Measurements from ENCODE around the gene TMEM86B.
"Not testable (repeated sequence)": the region's sequence is repeated elsewhere in the genome, so short reads cannot be mapped to it uniquely, and the experiment has no call there.

TMEM86B gene

DNA sequence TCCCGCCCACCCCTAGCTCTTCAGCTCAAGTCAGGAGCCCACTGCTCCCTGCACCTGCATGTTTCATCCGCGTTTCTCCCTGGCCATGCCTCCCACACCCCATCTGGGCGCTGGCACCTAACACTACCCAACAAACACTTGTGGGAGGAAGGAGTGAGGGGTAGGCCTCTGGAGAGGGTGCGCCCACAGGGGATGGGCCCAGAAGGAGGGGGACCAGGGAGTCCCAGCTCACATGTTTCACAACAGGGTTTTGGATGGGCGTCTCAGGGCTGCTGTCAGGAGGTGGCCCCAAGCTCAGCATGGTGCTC, 12.1 kb upstream of the TMEM86B start:
- no peak for DNase-seq

- DNase-seq: no peak
Measured at GRCh38 chr19:55239004-55239403, 10.4 kb upstream of the TMEM86B start.

DNA sequence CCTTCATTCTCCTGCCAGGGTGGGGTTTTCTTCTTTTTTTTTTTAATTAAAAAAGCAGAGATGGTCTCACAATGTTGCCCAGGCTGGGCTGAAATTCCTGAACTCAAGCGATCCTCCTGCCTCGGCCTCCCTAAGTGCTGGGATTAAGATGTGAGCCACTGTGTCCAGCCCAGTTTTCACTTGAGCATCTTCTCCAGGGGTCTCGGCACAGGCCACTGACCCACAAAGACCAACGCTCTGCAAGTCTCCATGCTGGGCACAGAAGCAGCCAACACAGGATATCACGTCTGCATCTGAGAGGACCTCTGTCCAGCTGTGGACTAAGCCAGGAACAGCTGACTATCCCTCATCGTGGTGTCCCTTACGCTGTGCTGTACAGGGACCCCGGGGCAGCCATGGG, 9.5 kb upstream of the TMEM86B start:
- no peak for DNase-seq

DNA sequence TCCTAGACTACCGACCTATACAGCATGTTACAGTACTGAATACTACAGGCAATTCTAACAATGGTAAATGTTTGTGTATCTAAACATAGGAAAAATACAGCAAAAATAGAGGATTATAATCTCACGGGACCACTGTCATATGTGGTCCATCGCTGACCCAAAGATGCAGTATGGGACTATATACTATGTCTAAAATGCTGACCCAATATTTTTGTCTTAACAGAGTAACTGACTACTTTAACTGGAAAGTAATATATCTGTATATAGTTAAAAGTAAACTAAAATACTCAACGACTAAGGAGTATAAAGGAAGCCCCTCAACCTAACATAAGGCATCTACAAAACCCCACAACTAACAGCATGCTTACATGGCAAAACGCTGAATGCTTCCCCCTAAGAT, 4.4 kb upstream of the TMEM86B start:
- DNase-seq: no peak

DNA sequence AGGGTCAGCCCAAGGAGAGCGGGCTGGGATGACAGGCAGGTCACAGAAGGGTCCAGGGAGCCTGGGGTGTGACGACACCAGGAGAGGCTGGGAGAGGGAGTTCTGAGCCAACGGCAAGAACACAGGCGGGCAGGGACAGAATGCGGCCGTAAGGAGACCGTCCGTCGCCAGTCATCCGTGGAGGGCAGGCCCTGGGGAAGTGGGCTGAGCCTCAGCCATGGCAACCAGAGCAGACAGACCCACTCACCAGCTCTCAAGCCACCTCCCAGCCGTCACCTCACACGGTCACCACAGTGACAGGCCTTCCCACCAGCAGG, 3.7 kb upstream of the TMEM86B start:
- no peak for DNase-seq

DNA sequence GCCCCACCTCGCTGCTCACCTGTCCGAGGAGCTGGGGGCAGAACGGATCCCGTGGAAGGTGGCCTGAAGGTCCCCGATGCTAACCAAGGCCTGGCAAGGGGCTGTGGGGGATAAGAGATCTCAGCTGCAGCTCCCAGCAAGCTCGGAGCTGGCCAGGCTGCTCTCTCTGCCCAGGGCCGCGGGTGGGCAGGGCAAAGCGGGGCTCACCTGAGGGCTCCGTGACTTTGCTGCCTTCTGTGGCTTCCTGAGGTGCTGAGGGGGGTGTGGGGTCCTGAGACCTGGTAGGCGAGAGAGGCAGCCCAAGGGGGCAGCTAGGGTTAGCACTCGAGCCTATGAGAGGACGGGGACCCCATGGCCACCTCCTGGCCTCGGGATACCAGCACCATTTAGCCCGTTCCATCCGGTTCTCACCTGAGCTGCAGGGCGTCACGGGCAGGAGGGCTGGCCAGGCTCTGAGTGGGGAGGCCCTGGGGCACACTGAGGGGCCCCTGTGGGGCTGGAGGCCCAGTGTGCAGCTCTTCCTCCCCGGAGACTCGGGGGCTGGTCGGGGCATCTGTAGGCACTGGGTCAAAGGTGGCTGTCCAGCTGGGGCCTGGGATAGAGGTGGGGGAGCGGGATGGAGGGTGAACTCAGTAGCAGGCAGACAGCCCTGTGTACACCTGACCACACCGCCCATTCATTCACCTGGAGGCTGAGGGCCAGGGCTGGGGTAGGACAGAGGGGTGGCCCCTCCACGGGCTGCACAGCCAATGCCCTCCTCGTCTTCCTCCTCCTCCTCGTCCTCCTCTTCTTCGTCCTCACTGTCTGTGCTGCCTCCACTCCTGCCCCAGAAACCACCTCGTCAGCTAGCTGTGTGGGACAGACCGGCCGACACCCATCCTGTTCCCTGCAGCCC, 3.1 kb upstream of the TMEM86B start:
- DNase-seq: no peak

DNA sequence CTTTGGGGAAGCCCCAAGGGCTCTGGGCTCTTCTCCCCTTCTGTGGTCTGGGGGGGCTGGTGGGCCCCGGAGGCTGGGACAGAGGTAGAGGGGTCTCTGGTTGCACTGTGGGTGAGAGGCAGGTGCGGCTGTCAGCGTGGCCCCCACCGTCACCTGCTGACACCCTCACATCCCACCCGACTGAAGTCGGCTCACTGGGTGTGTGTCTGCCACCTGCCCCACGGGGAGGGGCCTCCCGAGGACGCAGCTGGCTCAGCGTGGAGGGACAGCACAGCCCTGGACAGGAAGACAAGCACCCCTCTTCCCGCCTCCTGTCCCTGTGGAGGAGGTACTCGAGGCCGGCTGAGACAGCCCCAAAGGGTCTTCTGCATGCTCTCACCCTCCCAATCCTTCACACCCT, 2.2 kb upstream of the TMEM86B start:
- DNase-seq: no peak

- DNase-seq: no peak
Measured at GRCh38 chr19:55230329-55230728, 1.8 kb upstream of the TMEM86B start.

- DNase-seq: no peak
Measured at GRCh38 chr19:55229789-55230182, 1.2 kb upstream of the TMEM86B start.

GRCh38 chr19:55229145-55229788, 704 bp upstream of the TMEM86B start:
- DNase-seq: no peak

DNA sequence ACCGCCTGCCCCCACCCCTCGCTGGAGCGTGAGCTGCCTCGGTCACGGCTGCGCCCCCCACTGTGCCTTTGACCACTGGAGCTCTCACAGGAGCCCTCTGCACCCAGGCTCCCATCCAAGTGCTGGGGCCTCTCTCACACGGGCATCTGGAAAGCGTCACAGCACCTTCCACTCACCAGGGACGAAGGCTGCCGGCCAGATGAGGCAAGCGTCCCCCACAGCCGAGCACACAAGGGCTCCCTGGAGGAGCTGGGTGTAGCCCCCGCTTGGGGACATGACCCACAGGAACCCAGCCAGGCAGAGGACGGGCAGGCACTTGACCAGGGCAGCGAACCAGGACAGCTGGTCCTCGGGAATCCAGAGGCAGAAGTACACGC, 560 bp downstream of the TMEM86B start:
- DNase-seq: no peak

DNA sequence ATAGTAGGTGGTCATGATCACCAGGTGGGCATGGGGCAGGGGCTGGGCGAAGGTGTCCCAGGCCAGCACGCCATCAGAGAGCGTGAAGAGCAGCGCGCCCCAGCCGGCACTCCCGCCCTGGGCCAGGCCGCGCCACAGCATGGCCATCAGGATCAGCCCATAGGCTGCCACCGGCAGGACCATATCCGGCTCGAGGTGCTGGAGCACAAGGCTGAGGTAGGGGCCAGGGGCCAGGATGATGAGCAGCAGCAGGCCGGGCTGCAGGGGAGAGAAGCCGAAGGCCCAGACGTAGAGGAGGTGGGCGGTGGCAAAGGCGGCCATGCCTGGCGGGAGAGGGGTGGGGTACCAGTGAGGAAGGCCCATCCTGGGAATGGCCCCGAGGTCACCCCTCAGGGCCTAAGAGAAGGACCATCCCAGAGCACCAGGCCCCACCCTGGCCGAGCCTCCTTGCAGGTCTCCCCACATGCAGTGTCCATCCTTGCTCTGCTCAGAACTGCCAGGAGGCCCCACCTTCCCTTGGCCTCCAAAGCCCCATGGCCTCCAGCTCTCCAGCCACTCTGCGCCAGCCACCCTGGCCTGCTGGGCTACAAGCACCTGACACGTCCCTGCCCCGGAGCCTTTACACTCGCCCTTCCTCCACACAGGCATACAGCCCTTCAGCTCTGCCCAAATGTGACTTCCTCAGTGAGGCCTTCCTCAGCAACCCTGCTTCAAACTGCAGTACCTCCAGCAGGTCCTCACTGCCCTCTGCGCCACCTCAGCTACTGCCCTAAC, 1.1 kb downstream of the TMEM86B start:
- no peak for DNase-seq

DNA sequence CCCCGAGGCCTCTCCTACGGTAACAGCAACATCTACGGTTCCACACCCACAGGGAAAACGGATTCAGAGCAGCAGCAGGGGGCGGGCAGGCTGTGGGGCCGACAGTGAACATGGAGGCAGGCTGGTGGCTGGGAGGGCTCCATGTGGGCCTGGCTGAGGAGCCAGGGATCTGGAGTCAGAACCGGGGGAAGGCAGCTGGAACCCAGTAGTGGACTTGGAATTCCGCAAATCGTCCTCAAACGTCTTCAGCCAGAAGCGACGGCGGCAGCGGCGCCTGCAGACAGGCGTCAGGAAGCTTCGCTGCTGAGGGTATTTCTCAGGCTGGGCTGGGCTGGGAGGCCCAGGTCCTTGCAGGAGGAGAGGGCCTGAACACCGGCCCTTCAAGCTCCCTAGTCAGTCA, 1.8 kb downstream of the TMEM86B start:
- no peak for DNase-seq

DNA sequence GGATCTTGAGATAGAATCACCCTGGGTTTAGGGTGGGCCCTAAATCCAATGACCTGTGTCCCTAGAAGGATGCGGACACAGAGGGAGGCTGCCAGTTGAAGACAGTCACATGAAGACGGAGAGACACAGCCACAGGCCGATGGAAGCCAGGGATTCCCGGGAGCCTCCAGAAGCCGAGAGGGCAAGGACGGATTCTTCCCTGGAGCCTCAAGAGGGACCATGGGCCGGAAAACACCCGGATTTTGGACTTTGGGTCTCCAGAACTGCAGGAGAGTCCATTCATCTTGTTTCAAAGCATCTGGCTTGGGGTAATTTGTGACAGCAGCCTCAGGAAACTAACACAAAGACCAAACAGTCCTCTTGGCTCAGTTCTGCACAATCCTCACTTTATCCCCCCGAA, 2.3 kb downstream of the TMEM86B start:
- DNase-seq: no peak

- no peak for DNase-seq
Measured at GRCh38 chr19:55225415-55225958, 3.1 kb downstream of the TMEM86B start.

DNA sequence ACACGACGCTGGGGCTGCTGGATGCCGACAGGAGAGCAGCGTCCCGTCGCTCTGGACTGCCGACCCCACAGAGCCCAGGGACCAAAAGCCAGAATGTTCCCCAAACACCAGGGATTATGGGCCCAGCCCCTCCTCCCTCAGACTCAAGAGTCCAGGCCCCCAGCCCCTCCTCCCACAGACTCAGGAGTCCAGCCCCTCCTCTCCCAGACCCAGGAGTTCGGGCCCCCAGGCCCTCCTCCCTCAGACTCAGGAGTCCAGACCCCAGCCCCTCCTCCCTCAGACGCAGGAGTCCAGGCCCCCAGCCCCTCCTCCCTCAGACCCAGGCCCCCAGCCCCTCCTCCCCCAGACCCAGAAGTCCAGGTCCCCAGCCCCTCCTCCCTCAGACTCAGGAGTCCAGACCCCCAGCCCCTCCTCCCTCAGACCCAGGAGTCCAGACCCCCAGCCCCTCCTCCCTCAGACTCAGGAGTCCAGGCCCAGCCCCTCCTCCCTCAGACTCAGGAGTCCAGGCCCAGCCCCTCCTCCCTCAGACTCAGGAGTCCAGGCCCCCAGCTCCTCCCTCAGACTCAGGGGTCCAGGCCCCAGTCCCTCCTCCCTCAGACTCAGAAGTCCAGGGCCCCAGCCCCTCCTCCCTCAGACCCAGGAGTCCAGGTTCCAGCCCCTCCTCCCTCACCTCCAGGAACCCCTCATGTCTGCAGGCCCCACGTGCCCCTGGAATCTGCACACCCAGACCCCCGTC, 3.7 kb downstream of the TMEM86B start:
- not testable (repeated sequence) for DNase-seq

DNA sequence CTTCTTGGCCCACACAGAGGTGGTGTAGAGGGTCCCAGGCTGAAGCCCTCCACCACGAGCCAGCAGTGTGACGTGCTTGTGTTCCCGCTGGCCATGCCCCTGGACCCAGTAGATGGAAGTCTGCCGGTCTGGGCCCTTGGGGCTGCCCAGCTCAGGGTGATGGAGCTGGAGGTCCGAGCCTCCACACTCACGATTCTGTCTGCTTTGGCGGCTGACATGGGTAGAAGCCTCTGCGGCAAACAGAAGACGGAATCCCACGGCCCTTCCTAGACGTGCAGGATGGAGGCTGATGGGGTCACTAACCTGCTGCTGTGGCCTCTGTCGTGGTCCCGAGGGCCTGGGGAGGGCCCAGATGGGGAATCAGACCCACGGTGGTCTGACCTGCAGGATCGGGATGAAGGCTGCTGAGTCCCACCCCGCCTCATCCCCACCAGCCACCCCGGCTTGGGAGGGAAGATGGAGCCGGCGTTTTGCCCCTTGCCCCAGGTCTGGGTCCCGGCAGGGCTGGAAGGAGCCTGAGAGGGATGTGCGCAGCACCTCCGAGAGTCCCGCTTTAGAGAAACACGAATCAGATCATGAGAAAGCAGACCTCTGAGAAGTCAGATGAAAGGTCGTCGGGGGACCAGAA, 4.4 kb downstream of the TMEM86B start:
- no peak for DNase-seq

DNA sequence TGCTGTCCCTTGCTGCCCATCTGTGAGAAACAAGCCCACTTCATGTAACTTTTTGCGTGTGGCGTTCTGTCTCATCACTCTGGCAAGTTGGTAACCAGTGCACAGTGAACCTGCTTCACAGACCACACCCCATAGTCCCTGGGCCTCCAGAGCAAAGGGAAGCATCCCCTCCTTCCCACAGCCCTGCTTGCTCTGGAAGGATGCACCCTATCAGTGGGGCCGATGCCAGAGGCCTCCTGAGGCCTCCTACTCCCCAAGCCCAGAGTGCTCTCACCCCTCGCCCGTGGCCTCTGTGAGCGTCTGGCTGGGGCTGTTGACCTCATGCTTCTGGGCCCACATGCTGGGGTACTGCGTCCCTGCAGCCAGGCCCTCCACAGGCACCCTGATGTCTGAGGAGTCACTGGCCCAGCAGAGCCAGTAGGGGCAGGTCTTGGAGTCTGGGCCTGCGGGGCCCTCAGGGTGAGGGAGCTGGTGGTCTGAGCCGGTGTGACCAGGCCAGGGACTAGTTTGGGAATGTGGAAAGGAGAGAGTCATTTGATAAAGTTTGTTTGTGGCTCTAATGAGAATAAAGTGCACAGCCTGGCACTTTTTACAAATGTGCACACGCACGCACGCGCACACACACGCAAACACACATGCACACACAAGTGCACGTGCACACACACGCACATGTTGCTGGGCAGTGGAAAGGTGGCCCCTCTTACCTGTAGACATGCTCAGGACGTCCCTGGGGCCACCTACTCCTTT, 5.1 kb downstream of the TMEM86B start:
- no peak for DNase-seq

DNA sequence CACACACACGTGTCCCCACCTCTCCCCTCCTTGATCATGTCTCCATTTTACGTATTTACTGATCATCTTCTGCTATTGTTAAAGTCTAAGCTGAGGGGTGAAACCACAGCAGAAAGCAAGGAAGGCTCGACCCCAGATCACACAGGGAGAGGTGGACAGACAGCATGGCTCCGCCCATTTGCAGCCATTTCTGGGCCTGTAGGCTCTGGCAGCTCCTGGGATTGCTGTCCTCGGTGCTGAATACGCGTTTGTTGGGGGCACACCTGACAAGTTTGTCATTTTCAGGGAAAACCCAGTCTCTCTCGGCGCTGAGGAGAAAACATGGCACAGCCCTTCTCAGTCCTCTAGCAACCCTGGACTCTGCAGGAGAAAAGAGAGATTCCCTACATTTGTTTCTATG, 8.0 kb downstream of the TMEM86B start:
- no peak for DNase-seq

DNA sequence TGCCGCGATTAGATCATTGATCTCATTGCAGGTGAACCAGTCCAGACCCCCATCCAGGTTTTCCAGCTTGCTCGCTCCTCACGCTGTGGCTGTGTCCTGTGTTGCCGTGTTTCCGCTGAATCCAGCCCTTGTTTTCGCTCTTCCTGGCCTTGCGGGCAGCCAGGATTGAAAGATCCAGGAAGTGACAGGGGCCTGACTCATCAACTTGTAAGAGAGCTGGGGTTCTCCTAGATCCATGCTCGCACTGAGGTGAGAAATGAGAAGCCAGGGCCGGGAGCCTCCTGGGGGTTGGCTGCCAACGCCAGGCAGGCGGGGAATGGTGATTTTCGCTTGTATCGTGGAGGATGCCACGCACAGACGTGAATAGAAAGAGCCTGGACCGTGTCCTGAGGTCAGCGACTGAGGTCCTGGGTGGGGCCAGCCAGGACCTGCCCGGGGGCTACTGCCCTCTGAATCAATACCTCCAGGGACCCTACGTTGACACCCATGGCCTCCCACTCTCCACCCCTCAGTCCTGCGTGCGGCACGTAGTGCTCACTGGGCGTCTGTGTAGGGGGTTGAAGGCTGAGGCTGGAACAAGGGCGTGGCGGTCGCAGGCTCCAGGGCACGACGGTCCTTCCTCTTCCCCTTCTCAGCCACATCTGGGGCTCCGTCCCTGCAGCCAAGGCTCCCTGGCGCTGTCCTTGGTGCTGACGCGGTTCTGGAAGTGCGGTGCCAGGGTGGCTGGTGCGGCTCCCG, 11.9 kb downstream of the TMEM86B start:
- DNase-seq: no peak

DNA sequence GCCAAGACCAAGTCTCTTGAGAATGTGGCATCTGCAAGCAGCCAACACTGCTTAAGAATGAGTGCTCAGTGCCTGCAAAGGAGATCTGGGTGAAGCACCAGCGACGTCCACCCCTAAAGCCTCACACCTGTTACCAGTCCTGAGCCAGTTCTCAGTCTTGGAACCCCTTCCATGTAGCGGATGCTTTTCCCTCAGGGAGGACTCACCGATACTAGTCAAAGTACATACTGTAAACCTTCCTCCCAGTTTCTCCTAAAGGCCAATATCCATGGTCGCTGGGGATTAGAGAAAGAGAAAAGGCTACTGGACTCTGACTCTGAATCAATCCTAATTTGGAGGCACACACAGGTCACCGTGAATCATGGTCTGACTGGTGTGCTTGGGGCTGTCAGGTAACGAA, 15.0 kb downstream of the TMEM86B start:
- no peak for DNase-seq

All from NCI-H748 treated with DMSO at 0.1 percent for 48 hours (cell line).